Testis (tissue), 3 donors: ENCODE results near the gene RAB27A. TPM values are rescaled to one million over a fixed set of nuclear protein-coding genes. Genes with fewer than 3 reads are reported as not detected.

Source experiments
- DNase-seq: peaks from one replicate; pipeline ENCODE4 v3.0.0-alpha.2; 2019
- H3K27ac ChIP-seq, 2 donors: fragments of 200-600 bp; sonication (generic); one replicate each; pipeline ENCODE4 v1.5.1; 2019
- H3K27me3 ChIP-seq: fragments of 200-600 bp; sonication (generic); one replicate; pipeline ENCODE4 v1.5.1; 2019
- H3K36me3 ChIP-seq: fragments of 200-600 bp; sonication (generic); one replicate; pipeline ENCODE4 v1.5.1; 2017; ENCODE audit warnings: low read depth; ENCODE audit errors: missing control alignments
- H3K4me1 ChIP-seq: fragments of 200-600 bp; sonication (generic); one replicate; pipeline ENCODE4 v1.5.1; 2019
- H3K4me3 ChIP-seq, 2 donors: fragments of 200-600 bp; sonication (generic); one replicate each; pipeline ENCODE4 v1.5.1; 2017 to 2019
- H3K9me3 ChIP-seq: fragments of 200-600 bp; sonication (generic); one replicate; pipeline ENCODE4 v1.5.1; 2017
- POLR2A ChIP-seq: fragments of 450-650 bp; IDR thresholded peaks from one replicate; pipeline ENCODE4 v1.6.1; 2017; ENCODE audit warnings: antibody characterized with exemption, mild to moderate bottlenecking, moderate library complexity
- WGBS, 2 donors: methylation state at CpG; one replicate each; pipeline ENCODE4 v1.1.5; 2018; 5-methylcytosine and 5-hydroxymethylcytosine counted together
- intact Hi-C: fragments of 100-400 bp; cut with DNase I; formaldehyde crosslinking; loops from one replicate; pipeline ENCODE4 v1.15.1; 2023; ENCODE audit warnings: low total_unique reads
- polyA plus RNA-seq: library from polyadenylated mRNA; stranded (reverse); fragments of 350-450 nt; fragmentation: Illumina TruSeq; extraction: RNeasy Lipid Tissue Mini Kit (QIAGEN cat#74804); gene quantifications from one replicate; pipeline ENCODE4 v1.2.3, GENCODE V29; 2014; ENCODE audit warnings: low read depth, low replicate concordance; ENCODE audit not compliant: insufficient read depth
- total RNA-seq, 2 donors: library from RNA; depleted of rRNA; stranded (reverse); fragments of >200 nt; gene quantifications; one replicate each; pipeline ENCODE4 v1.2.3, GENCODE V29; 2016
- TF ChIP-seq, protein P1 (sequence below), 3 experiments: fragments of 450-650 bp in 2 of 3; fragments of 200-600 bp in 1 of 3; sonication (generic) in 1 of 3; IDR thresholded peaks; one replicate each; pipeline ENCODE4 v1.5.1; 2016 to 2019; ENCODE audit warnings: antibody characterized with exemption in 3 of 3, mild to moderate bottlenecking in 2 of 3, moderate library complexity in 1 of 3

Gene RAB27A
- total and polyA plus RNA-seq, 3 donors from 2014 or later = 13.1 to 19.2 (median 13.7) TPM

DNA sequence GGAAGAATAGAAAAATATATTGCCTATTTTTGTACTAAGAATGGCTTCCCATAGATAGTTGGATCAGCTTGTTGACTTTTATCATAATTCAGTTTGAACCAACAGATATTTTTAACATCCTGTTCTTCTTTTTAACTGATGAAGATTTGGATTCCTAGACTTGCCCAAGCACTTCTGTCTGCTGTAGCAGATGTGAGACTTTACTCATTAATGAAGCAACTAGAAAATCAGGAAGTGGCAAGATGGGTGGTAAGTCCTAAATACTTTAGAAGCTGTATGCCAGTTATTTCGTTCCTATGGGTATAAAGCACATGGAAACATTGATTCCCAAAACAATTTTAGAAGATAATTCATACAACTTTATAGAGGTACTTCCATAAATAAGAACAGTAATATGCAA lies 37.8 kb upstream of the RAB27A start:
- Histone ChIP-seq H3K27ac (no peak overlapping the region), H3K9me3 (no peaks in the 10 kb centered on the region), H3K4me1 (no peaks in the 10 kb centered on the region), H3K27me3 (no peaks in the 10 kb centered on the region), H3K4me3 (no peak overlapping the region), H3K36me3 (no peaks in the 10 kb centered on the region)
- TF ChIP-seq POLR2A = no peak
- TF ChIP-seq, protein P1, sequence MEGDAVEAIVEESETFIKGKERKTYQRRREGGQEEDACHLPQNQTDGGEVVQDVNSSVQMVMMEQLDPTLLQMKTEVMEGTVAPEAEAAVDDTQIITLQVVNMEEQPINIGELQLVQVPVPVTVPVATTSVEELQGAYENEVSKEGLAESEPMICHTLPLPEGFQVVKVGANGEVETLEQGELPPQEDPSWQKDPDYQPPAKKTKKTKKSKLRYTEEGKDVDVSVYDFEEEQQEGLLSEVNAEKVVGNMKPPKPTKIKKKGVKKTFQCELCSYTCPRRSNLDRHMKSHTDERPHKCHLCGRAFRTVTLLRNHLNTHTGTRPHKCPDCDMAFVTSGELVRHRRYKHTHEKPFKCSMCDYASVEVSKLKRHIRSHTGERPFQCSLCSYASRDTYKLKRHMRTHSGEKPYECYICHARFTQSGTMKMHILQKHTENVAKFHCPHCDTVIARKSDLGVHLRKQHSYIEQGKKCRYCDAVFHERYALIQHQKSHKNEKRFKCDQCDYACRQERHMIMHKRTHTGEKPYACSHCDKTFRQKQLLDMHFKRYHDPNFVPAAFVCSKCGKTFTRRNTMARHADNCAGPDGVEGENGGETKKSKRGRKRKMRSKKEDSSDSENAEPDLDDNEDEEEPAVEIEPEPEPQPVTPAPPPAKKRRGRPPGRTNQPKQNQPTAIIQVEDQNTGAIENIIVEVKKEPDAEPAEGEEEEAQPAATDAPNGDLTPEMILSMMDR (IDR thresholded peaks at IDR 0.05) = no peak
- intact Hi-C loops = no loop called here
- WGBS, 2 donors = 78 to 80% methylated on average over 1 of the region's 1 CpG
- DNase-seq = no peak

DNA sequence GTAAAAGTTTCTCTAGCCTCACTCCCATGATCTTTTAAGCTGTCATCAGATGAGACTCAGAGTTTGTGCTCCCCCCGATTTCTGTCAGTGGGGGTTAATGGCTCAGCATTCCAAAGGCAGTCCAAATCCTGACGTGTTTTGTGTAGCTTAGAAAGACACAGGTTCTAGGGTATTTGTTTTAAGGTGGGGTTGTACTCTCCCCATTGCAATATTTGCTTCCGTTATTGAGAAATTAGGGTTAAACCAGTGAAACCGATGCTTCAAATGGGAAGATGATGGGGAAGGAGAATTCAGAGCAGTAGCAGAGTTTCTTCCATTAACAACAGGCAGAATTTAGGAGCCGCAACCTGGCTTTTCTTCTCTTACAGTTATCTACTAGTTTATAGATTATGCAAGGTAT lies 32.9 kb upstream of the RAB27A start:
- TF ChIP-seq POLR2A = no peak
- TF ChIP-seq, protein P1 (IDR thresholded peaks at IDR 0.05) = no peak
- H3K4me1 ChIP-seq = peaks cover 26% of the 10 kb centered on the region
- H3K36me3 ChIP-seq = no peaks in the 10 kb centered on the region
- no peak for DNase-seq
- intact Hi-C loops = no loop called here
- no peaks in the 10 kb centered on the region for H3K27me3 ChIP-seq
- WGBS, 2 donors = 88% methylated on average over 5 of the region's 5 CpGs
- H3K4me3 ChIP-seq = no peak overlapping the region
- no peak overlapping the region for H3K27ac ChIP-seq
- H3K9me3 ChIP-seq = no peaks in the 10 kb centered on the region

DNA sequence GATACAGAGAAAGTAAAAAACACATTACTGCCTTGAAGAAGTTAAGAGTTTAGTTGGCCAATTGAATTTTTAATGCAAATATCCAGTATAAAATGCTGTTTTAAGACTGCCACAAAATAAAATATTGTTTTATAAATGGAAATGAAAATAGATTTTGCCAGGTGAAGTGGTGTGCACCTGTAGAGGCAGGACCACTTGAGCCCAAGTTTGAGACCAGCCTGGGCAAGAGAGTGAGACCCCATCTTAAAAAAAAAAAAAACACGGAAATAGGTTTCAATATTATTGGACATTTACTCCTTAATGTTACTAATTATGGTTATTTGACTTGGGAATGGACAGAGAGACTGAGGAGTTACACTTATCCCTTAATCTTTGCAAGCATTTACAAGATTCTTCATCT lies 31.4 kb upstream of the RAB27A start:
- no peak for DNase-seq
- no peaks in the 10 kb centered on the region for H3K27me3 ChIP-seq

DNA sequence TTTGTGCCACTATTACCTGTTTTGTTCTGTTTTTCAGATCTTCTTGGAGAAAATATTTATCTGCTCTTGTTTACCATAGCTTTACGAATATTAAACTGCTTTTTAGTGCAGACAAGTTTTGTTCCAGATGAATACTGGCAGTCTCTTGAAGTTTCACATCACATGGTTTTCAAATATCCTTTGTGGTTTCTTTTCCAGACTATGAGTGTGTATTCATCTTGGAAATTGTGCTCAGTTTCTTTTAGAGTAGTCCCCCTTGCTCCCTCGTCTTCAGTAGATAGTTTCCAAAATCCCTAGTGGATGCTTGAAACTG lies 30.6 kb upstream of the RAB27A start:
- no peaks in the 10 kb centered on the region for H3K36me3 ChIP-seq
- H3K9me3 ChIP-seq = no peaks in the 10 kb centered on the region
- H3K4me1 ChIP-seq = peaks cover 28% of the 10 kb centered on the region
- intact Hi-C loops = no loop called here
- WGBS, 2 donors = 44 to 57% methylated on average over 2 of the region's 2 CpGs
- no peaks in the 10 kb centered on the region for H3K27me3 ChIP-seq
- H3K4me3 ChIP-seq = no peak overlapping the region
- no peak for DNase-seq
- TF ChIP-seq, protein P1 (IDR thresholded peaks at IDR 0.05) = no peak
- no peak for TF ChIP-seq POLR2A
- no peak overlapping the region for H3K27ac ChIP-seq

More for the DNA sequence above, 31.4 kb upstream of the RAB27A start:
- 75 to 80% methylated on average over 1 of the region's 1 CpG for WGBS, 2 donors
- TF ChIP-seq, protein P1 (IDR thresholded peaks at IDR 0.05) = no peak
- no peak for TF ChIP-seq POLR2A
- H3K9me3 ChIP-seq = no peaks in the 10 kb centered on the region
- peaks cover 28% of the 10 kb centered on the region for H3K4me1 ChIP-seq
- H3K27ac ChIP-seq = no peak overlapping the region
- no peak overlapping the region for H3K4me3 ChIP-seq
- H3K36me3 ChIP-seq = no peaks in the 10 kb centered on the region
- intact Hi-C loops = no loop called here

DNA sequence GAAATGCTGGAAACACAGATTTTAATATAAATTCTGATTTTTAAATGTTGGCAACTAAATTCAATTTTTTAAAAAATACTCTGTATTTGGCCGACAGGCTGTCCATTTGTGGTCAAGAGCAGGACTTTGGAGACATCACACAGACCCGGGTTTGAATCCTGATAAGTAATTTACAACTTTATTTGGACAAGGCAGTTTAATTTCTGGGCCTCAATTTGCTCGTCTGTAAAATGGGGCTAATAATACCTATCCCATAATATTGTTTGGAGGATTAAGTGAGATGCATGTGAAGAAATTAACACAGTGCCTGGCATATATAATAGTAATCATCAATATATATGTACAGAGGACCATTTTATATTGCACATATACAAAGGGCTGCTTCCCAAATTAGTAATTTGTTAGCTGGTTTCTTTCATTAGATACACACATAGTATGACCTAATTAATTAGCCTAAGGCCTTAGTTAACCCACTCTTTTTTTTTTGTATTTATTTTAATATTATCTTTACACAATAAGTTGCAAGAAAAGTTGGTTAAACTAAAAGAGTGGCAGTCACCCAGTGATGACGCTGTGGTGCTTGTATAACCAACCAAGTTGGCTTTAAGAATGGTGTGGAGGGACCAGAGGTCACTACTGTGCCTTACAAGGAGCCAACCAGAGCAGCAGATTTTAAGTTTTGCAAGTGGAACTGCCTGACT lies 30.1 kb upstream of the RAB27A start:
- Histone ChIP-seq H3K36me3 (no peaks in the 10 kb centered on the region), H3K27me3 (no peaks in the 10 kb centered on the region), H3K27ac (peak overlapping the region; percentile 92 to 93), H3K9me3 (no peaks in the 10 kb centered on the region), H3K4me1 (peaks cover 28% of the 10 kb centered on the region), H3K4me3 (peak overlapping the region; percentile 70 to 87)
- TF ChIP-seq, protein P1 (IDR thresholded peaks at IDR 0.05) = no peak
- no peak for TF ChIP-seq POLR2A
- intact Hi-C loops = no loop called here
- WGBS, 2 donors = 24 to 39% methylated on average over 4 of the region's 4 CpGs
- peak; percentile 38 for DNase-seq
